Suprapubic skin (tissue), 4 donors: Measurements from ENCODE around the gene LCE7A. TPM values are rescaled to one million over a fixed set of nuclear protein-coding genes. Genes with fewer than 3 reads are reported as not detected.
A peak's percentile ranks its signal among the peaks of the same experiment; 100 is the strongest.

ENCODE experiments used
- DNase-seq, 2 donors: peaks; one replicate each; pipeline ENCODE4 v3.0.0-alpha.2; 2019; ENCODE audit warnings: low spot score in 2 of 2
- H3K27ac ChIP-seq: fragments of 200-600 bp; sonication (generic); one replicate; pipeline ENCODE4 v1.5.1; 2019
- H3K27me3 ChIP-seq: fragments of 200-600 bp; sonication (generic); one replicate; pipeline ENCODE4 v1.5.1; 2019
- H3K36me3 ChIP-seq: fragments of 200-600 bp; sonication (generic); one replicate; pipeline ENCODE4 v1.5.1; 2019
- H3K4me1 ChIP-seq: fragments of 200-600 bp; sonication (generic); one replicate; pipeline ENCODE4 v1.5.1; 2019
- H3K4me3 ChIP-seq: fragments of 200-600 bp; sonication (generic); one replicate; pipeline ENCODE4 v1.5.1; 2019; ENCODE audit warnings: mild to moderate bottlenecking
- H3K9me3 ChIP-seq: fragments of 200-600 bp; sonication (generic); one replicate; pipeline ENCODE4 v1.5.1; 2019
- EP300 ChIP-seq: sonication (generic); formaldehyde crosslinking; IDR thresholded peaks from one replicate; pipeline ENCODE4 v1.6.1; 2017; ENCODE audit warnings: antibody characterized with exemption
- POLR2A ChIP-seq, 2 donors: fragments of 450-650 bp; IDR thresholded peaks; one replicate each; pipeline ENCODE4 v1.6.1; 2017; ENCODE audit warnings: antibody characterized with exemption in 2 of 2, mild to moderate bottlenecking in 2 of 2, moderate library complexity in 2 of 2
- POLR2AphosphoS5 ChIP-seq, 3 donors: sonication (generic); formaldehyde crosslinking; IDR thresholded peaks; one replicate each; pipeline ENCODE4 v1.6.1; 2017; ENCODE audit warnings: antibody characterized with exemption in 3 of 3
- WGBS: methylation state at CpG from one replicate; pipeline ENCODE4 v1.1.5; 2018; 5-methylcytosine and 5-hydroxymethylcytosine counted together
- total RNA-seq, 4 donors: library from RNA; depleted of rRNA; stranded (reverse); fragments of >200 nt; gene quantifications; one replicate each; pipeline ENCODE4 v1.1.0, GENCODE V29; 2016
- TF ChIP-seq, protein P1 (sequence below), 2 donors: fragments of 200-600 bp in 1 of 2; fragments of 450-650 bp in 1 of 2; sonication (generic) in 1 of 2; IDR thresholded peaks; one replicate each; pipeline ENCODE4 v1.5.1; 2016 to 2019; ENCODE audit warnings: antibody characterized with exemption in 2 of 2, mild to moderate bottlenecking in 1 of 2, moderate library complexity in 1 of 2

LCE7A gene
- total RNA-seq, 4 donors from 2014 or later = not detected

DNA sequence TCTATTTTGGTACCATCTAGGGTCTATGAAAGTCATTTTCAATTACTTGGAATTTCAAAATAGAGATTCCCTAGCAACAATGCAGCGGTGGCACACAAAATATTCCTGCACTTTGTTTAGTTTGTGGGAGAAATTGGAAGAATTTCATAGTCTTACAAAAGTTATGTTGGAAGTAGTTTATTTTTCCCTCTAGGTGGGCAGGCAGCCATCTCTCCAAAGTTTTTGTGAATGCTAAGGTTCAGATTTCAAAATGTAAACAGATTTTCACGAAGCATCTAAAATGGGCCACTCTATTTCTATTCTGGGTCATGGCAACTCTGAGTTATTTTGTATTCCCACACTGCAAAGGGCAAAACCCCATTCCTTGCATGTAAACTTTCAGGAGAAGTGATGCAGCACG is 26.3 kb downstream of the LCE7A start:
- Histone ChIP-seq H3K36me3 (no peaks in the 10 kb centered on the region), H3K4me3 (no peak overlapping the region), H3K9me3 (no peaks in the 10 kb centered on the region), H3K27ac (no peak overlapping the region), H3K4me1 (no peaks in the 10 kb centered on the region), H3K27me3 (no peaks in the 10 kb centered on the region)
- TF ChIP-seq POLR2A (IDR thresholded peaks at IDR 0.05) (no peak), EP300 (no peak), POLR2AphosphoS5 (IDR thresholded peaks at IDR 0.05) (no peak)
- TF ChIP-seq, protein P1, sequence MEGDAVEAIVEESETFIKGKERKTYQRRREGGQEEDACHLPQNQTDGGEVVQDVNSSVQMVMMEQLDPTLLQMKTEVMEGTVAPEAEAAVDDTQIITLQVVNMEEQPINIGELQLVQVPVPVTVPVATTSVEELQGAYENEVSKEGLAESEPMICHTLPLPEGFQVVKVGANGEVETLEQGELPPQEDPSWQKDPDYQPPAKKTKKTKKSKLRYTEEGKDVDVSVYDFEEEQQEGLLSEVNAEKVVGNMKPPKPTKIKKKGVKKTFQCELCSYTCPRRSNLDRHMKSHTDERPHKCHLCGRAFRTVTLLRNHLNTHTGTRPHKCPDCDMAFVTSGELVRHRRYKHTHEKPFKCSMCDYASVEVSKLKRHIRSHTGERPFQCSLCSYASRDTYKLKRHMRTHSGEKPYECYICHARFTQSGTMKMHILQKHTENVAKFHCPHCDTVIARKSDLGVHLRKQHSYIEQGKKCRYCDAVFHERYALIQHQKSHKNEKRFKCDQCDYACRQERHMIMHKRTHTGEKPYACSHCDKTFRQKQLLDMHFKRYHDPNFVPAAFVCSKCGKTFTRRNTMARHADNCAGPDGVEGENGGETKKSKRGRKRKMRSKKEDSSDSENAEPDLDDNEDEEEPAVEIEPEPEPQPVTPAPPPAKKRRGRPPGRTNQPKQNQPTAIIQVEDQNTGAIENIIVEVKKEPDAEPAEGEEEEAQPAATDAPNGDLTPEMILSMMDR (IDR thresholded peaks at IDR 0.05) = no peak
- 39% methylated on average over 3 of the region's 3 CpGs for WGBS
- no peak for DNase-seq

DNA sequence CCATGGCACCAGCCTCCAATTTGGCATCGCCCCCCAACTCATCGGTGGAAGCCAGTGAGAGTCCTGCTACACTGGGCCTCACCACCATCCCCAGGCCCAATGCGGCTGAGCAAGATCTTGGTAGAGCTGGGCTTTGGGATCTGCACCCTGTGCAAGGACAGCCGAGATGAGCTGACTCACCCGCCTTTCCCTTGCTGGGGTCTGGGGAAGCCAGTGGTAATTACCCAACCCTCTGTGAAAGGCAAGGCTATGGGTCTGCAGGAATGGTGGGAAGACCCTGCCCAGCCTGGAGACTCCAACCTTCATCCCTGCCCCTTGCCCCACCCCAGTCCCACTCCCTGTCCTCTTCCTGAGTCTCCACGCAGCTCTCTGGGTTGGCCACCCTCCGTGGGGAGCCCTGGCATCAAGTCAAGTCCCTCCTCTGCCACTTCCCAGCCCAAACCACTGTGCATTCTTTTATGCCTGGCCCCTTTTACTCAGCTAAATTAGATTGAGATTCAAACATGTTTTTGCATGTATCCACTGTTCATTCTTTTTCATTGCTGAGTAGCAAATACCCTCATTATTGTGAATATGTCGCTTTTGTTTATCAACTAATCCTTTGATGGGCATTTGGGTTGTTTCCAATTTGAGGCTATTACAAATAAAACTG is 27.1 kb downstream of the LCE7A start:
- H3K9me3 ChIP-seq = no peaks in the 10 kb centered on the region
- no peaks in the 10 kb centered on the region for H3K36me3 ChIP-seq
- WGBS = 70% methylated on average over 8 of the region's 8 CpGs
- no peak overlapping the region for H3K4me3 ChIP-seq
- H3K27me3 ChIP-seq = no peaks in the 10 kb centered on the region
- no peak overlapping the region for H3K27ac ChIP-seq
- no peak for DNase-seq
- TF ChIP-seq POLR2AphosphoS5 (IDR thresholded peaks at IDR 0.05) (no peak), EP300 (no peak), POLR2A (IDR thresholded peaks at IDR 0.05) (no peak)
- TF ChIP-seq, protein P1 (IDR thresholded peaks at IDR 0.05) = no peak
- H3K4me1 ChIP-seq = no peaks in the 10 kb centered on the region

DNA sequence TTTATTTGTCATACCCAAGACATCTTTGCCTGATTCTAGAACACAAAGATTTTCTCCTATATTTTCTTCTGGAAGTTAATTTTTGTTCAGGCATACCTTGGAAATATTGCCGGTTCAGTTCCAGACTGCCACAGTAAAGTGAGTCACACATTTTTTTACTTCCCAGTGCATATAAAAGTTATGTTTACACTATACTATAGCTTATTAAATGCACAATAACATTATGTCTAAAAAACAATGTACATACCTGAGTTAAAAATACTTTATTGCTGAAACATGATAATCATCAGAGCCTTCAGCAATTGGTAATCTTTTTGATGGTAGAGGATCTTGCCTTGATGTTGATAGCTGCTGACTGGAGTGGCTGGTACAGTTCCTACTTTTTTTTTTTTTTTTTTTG is 28.3 kb downstream of the LCE7A start:
- Histone ChIP-seq H3K4me3 (no peak overlapping the region), H3K4me1 (no peaks in the 10 kb centered on the region), H3K27me3 (no peaks in the 10 kb centered on the region), H3K36me3 (no peaks in the 10 kb centered on the region), H3K9me3 (no peaks in the 10 kb centered on the region), H3K27ac (no peak overlapping the region)
- TF ChIP-seq, protein P1 (IDR thresholded peaks at IDR 0.05) = no peak
- TF ChIP-seq POLR2AphosphoS5 (IDR thresholded peaks at IDR 0.05) = no peak
- no peak for TF ChIP-seq POLR2A (IDR thresholded peaks at IDR 0.05)
- TF ChIP-seq EP300 = no peak
- DNase-seq = no peak
- 79% methylated on average over 1 of the region's 1 CpG for WGBS

DNA sequence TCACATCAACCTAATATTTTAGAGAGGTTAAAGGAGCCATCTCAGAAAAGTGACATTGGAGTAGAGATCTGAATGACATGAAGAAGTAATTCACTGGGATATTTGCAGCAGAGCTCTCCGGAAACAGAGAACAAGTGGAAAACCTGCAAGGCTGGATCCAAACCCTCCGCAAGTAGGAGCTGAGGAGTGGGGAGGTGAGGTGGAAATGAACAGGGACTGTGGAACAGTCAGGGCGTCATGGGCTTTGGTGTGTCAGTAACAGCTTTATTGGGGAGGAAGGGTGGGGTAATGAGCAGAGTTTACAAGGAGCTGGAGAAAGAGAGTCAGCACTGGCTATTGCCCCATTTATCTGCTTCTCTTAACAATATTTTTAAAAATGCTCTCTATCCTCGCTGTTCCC is 39.2 kb downstream of the LCE7A start:
- no peaks in the 10 kb centered on the region for H3K36me3 ChIP-seq
- no peak overlapping the region for H3K27ac ChIP-seq
- H3K9me3 ChIP-seq = no peaks in the 10 kb centered on the region
- 87% methylated on average over 4 of the region's 4 CpGs for WGBS
- no peaks in the 10 kb centered on the region for H3K27me3 ChIP-seq
- no peak for TF ChIP-seq POLR2AphosphoS5 (IDR thresholded peaks at IDR 0.05)
- TF ChIP-seq EP300 = no peak
- TF ChIP-seq, protein P1 (IDR thresholded peaks at IDR 0.05) = no peak
- TF ChIP-seq POLR2A (IDR thresholded peaks at IDR 0.05) = no peak
- no peak overlapping the region for H3K4me3 ChIP-seq
- DNase-seq = no peak
- peaks cover 21% of the 10 kb centered on the region for H3K4me1 ChIP-seq

DNA sequence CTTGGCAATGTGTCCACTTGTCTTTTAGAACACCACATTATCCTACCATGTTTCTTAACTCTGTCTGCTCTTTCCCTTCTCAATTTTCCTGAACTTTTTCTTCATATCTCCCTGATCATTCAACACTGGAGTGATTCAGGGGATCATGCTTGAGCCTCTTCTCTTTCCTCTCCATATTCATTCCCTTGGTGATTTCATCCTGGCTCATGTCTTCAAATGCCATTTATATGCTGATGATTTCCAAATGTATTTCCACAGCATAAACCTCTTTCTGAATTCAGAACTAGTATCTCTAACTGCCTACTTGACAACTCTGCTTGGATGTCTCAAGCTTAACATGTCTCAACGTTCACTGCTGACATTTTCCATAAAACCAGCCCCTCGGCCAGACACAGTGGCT is 40.1 kb downstream of the LCE7A start:
- no peaks in the 10 kb centered on the region for H3K27me3 ChIP-seq
- H3K4me1 ChIP-seq = peaks cover 29% of the 10 kb centered on the region
- H3K27ac ChIP-seq = no peak overlapping the region
- TF ChIP-seq POLR2A (IDR thresholded peaks at IDR 0.05) (no peak), EP300 (no peak), POLR2AphosphoS5 (IDR thresholded peaks at IDR 0.05) (no peak)
- no peak for DNase-seq
- WGBS = 61% methylated on average over 2 of the region's 2 CpGs
- no peaks in the 10 kb centered on the region for H3K9me3 ChIP-seq
- H3K4me3 ChIP-seq = no peak overlapping the region
- no peaks in the 10 kb centered on the region for H3K36me3 ChIP-seq

DNA sequence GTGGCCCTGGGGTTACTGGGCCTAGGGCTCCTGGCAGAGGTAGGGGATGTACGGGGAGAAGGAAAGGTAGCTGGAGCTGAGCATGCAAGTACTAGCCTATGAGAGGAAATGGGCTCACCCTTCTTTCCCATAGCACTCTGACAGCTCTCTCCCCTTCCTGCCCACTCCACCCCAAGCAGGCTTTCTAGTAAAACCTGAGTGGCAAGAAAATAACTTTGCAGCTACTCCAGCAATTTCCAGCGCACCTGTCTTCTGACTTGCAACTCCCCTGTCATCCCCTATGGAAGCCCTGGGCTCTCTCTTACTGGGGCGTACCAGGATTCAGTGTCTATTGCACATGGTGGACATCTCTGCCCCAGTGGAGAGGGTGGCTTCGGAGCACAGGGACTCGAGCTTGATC is 41.8 kb downstream of the LCE7A start:
- DNase-seq = peak in 1 of 2 donors; percentile 49
- WGBS = 29% methylated on average over 5 of the region's 5 CpGs
- H3K27ac ChIP-seq = peak overlapping the region; percentile 69
- H3K4me1 ChIP-seq = peaks cover 42% of the 10 kb centered on the region
- H3K36me3 ChIP-seq = no peaks in the 10 kb centered on the region
- H3K4me3 ChIP-seq = no peak overlapping the region
- no peaks in the 10 kb centered on the region for H3K9me3 ChIP-seq
- no peak for TF ChIP-seq POLR2A (IDR thresholded peaks at IDR 0.05)
- no peaks in the 10 kb centered on the region for H3K27me3 ChIP-seq
